ENCODE data around the gene CBX6.

DNA sequence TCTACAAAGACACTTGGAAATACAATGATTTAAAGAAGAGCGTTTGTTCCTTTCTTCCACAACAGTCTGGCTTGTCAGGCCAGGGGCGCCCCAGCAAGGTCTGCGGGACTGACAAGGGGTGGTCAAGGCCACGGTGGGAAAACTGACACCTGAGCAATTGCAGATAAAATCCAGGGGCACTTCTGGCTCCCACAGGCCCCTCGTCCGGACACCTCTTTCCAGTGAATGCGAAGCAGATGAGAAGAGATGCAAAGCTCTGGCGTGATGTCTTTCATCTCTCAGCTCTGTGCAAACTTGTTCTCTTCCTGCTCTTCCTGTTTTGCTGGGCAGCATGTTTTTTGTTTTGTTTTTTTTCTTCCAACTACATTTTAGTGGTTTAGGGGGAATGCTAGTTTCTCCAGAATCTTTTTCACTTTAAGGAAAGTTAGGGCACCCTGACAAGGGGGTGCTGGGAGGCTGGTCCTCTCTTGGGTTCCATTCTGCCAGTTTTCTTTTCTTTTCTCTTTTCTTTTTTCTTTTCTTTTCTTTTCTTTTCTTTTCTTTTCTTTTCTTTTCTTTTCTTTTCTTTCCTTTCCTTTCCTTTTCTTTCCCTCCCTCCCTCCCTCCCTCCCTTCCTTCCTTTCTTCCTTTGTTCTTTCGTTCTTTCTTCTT, 11.1 kb upstream of the CBX6 start:
- no peak for TF ChIP-seq CTCF (IDR thresholded peaks at IDR 0.05)
- no peak for TF ChIP-seq POLR2A (IDR thresholded peaks at IDR 0.05)
